ENCODE data around the gene LRRC39.

The LRRC39 gene

DNA sequence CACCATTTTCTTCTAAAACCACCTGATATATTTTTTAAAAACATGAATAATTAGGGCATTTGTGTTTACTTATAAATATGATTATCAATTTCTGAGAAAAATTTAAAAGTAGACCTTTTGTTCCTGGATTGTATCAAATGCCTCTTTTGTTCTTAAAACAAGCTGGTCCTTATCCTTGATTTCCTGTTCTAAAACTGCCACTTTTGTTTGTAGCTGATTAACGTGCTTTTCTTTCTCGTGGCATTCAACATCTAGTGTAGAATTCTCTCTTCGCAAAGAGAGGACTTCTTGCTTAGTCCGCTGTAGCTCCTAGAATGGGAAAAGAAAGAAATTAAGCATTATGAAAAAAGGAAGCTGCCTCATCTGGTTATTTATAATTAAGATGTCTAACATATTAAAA is 70.4 kb downstream of the LRRC39 start:
- TF ChIP-seq, protein P1, sequence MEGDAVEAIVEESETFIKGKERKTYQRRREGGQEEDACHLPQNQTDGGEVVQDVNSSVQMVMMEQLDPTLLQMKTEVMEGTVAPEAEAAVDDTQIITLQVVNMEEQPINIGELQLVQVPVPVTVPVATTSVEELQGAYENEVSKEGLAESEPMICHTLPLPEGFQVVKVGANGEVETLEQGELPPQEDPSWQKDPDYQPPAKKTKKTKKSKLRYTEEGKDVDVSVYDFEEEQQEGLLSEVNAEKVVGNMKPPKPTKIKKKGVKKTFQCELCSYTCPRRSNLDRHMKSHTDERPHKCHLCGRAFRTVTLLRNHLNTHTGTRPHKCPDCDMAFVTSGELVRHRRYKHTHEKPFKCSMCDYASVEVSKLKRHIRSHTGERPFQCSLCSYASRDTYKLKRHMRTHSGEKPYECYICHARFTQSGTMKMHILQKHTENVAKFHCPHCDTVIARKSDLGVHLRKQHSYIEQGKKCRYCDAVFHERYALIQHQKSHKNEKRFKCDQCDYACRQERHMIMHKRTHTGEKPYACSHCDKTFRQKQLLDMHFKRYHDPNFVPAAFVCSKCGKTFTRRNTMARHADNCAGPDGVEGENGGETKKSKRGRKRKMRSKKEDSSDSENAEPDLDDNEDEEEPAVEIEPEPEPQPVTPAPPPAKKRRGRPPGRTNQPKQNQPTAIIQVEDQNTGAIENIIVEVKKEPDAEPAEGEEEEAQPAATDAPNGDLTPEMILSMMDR (conservative IDR thresholded peaks at IDR 0.05) = no peak
- H3K27ac ChIP-seq = no peak overlapping the region

DNA sequence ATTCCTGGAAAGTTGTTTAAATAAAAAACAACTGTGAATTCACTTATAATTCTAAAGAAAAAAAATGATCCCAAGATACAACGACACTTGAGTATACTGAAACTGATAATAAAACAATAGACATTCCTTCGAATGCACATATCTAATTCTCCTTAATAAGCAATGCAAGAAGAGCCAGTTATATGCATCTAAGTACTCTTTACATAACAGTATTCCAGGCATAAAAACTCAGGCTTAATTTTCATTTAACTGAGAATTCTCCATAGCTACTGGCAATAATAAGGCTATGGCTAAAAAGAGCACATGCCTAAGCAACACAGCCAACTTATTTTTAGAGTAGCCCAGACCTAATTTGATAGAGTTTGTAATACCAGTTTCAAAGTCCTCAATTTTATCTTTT is 76.5 kb downstream of the LRRC39 start:
- H3K27ac ChIP-seq = no peak overlapping the region
- TF ChIP-seq, protein P1 (conservative IDR thresholded peaks at IDR 0.05) = no peak

DNA sequence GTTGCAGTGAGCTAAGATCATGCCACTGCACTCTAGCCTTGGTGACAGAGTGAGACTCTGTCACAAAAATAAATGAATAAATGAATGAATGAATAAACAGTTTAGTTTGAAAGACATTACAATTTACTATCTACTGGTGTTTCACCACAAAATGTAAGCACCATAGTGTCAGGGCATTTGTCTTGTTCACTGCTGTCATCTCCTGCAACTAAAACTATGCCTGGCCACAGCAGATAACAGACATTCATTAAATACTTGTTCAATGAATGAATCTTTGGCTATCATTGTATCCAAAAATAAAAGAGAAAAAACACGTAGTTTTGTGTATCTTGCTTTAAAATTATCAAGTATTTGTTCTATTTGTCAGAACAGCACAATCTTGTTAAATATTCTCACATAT is 77.9 kb downstream of the LRRC39 start:
- TF ChIP-seq, protein P1 (conservative IDR thresholded peaks at IDR 0.05) = no peak
- no peak overlapping the region for H3K27ac ChIP-seq
